SK-MEL-5 (cell line): ENCODE data around the gene SLC6A17. TPM values are rescaled to one million over a fixed set of nuclear protein-coding genes. Genes with fewer than 3 reads are reported as not detected.

Experiments
- DNase-seq: peaks from one replicate; pipeline ENCODE4 v3.0.0-alpha.2; 2016; ENCODE audit warnings: low read depth, low spot score
- in situ Hi-C: cut with HindIII; loops from 2 replicates; pipeline ENCODE4 v1.10.0; 2016; ENCODE audit warnings: low sequenced_read_pairs, high pct_unique_total_duplicates, low pct_unique_long_range_greater_than_20kb
- total RNA-seq: library from RNA; depleted of rRNA; stranded (reverse); fragments of >200 nt; shearing (Covaris generic); gene quantifications from 2 replicates; pipeline ENCODE4 v1.2.3, GENCODE V29; 2014

Gene SLC6A17
- total RNA-seq, 1 experiment from 2014 or later: 5.7 TPM

GRCh38 chr1:110132682-110133081 is 17.6 kb upstream of the SLC6A17 start:
- in situ Hi-C loops: no loop called here
- DNase-seq: no peak

GRCh38 chr1:110133436-110133835 is 16.9 kb upstream of the SLC6A17 start:
- DNase-seq: no peak
- in situ Hi-C loops: no loop called here

DNA sequence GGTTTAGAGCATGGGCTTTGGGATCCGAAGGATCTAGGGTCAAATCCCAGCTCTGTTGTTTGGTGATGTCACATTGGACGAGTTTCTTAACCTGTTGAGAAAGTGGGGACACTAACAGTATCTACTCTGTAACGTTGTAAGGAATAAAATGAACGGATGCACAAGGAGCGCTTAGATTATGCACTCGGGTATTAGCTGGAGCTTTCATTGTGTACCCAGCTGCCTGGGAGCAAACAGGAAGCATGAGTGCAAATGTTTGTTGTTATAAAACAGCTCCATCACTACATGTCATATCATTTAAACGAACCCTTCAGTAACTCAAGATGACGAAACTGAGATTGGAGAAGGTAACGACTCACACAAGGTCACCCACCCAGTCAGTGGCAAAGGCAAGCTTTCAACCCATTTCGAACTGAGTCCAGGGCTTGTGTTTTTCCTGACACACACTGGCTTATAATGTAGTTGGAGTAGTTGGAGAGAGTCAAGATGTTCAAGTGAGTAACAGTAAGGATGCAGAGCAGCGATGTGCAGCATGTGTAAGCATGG is 16.2 kb upstream of the SLC6A17 start:
- in situ Hi-C loops: no loop called here
- no peak for DNase-seq

GRCh38 chr1:110135246-110135645 is 15.0 kb upstream of the SLC6A17 start:
- in situ Hi-C loops: no loop called here

DNA sequence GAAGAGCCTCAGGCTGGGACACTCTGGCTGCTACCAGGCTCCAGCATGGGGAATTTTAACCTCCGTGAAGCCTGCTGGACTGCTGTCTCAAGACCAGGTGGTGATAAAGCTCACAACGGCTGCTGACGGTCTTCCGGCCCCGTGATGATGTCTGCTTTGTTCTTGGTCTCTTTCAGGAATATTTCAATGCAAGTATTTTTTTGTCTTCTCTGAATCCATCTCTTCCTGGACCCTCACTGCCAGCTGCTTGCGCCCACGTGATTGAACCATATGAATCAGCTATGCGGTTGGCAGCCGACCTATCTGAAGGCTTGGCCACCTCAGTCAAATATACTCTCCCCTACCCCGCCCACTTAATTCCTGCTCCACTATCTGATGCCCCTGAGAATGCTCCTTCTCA is 14.6 kb upstream of the SLC6A17 start:
- in situ Hi-C loops: no loop called here
- DNase-seq: no peak

More at GRCh38 chr1:110135246-110135645, 15.0 kb upstream of the SLC6A17 start:
- no peak for DNase-seq

GRCh38 chr1:110136911-110137310 is 13.4 kb upstream of the SLC6A17 start:
- in situ Hi-C loops: no loop called here
- peak; percentile 76 for DNase-seq

- in situ Hi-C loops: no loop called here
- no peak for DNase-seq
Measured at GRCh38 chr1:110138956-110139355, 11.3 kb upstream of the SLC6A17 start.

- in situ Hi-C loops: no loop called here
- no peak for DNase-seq
Measured at GRCh38 chr1:110144366-110144765, 5.9 kb upstream of the SLC6A17 start.

DNA sequence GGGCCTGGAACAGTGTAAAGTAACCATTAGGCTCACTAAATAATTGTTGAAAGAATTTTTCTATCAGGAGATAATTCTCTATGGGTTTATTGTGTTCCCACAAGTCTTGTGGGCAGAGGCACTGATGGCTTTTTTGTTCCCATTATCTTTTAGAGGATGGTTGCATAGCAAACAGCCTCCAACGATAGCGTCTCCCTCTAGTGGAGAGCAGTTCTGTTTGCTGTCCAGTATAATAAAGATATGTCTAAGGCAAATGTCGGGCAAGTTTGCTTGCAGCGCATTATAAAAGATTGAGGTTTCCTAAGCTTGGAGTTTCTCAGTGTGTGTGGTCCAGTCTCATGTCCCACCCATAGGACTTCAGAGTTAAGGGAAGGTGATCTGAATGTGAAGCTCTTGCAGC is 1.3 kb upstream of the SLC6A17 start:
- in situ Hi-C loops: no loop called here

DNA sequence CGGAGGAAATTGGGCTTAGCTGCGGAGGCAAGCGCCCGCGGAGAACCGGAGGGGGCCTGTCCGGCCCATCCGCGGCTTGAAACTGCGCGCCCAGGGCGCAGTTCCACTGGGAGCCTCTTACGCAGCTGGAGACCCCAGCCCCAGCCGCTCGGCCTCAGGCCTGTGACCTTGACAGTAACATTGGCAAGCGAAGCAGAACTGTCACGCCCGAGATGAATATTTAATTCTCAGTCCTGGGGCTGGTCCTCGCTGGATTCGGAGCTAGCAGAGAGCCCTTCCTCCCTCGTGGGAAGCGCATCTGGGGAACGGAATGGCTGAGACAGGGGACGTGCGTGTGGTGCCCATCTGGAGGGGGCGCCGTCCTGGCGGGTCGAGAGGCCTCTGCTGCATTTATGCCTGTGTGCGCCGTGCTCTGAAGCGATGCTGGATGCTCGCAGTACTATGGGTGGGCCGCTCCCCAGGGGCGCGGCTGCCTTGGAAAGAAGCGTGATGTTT is 928 bp downstream of the SLC6A17 start:
- in situ Hi-C loops: no loop called here
- DNase-seq: no peak

More for the DNA sequence above, 1.3 kb upstream of the SLC6A17 start:
- DNase-seq: peak; percentile 64

DNA sequence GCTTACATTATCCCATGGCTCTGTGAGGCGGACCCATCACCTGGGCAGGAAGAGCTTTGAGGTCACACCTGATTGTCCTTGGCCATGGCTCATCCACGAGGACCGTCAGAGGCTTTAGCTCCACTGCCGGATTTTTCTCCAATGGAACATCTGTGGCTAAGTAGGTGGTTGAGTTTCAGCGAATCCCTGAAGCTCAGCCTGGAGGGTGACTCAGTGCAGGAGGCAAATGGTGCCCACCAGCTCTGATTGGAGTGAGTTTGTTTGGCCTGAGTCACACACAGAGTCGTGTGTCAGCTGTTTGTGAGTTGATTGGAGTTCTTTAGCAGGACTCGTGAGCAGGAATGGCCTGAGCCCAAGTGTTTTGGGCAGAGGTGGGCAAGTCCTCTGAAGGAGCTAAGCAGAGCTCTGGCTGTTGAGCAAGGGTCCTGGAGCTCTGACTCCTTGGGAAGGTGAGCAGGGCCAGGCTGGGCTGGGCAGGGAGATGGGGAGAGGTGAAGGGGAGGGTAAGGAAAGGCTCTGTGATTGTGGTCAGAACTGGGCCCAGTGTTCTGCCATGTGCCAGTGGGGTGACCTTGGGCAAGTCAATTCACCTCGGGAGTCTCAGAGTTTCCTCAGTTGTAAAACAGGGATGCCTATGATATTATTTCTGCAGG is 2.0 kb downstream of the SLC6A17 start:
- in situ Hi-C loops: no loop called here
- no peak for DNase-seq

- no peak for DNase-seq
- in situ Hi-C loops: no loop called here
Measured at GRCh38 chr1:110153407-110153950, 3.2 kb downstream of the SLC6A17 start.

DNA sequence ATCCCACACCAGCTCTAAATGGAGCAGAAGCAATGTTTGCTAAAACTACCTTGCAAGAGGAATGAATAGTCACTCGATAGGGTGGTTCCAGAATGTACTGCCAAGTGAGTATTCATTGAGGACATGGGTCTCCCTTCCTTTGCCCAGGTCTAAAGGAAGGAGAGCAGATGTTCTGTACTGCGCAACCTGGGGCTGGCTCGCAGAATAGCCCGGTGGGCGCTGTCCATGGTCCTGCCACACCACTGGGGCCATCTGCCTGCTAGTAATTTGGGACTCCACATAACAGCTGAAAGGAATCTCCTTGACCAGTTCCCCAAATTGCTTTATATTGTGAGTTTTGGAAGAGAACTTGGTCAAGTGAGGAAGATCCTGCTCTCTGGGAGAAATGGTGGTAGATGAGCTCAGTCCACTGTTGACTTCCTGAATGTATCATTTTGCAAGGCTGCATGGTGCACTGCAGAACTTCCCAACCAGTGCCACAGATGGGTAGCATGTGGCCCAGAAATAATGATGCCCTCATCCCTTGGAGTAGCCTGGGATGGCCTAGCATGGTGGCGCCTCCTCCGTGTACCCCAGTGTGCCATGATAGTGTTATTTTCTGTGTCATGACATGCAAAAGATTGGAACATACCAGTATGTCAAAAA is 5.7 kb downstream of the SLC6A17 start:
- DNase-seq: peak; percentile 10
- in situ Hi-C loops: no loop called here

DNA sequence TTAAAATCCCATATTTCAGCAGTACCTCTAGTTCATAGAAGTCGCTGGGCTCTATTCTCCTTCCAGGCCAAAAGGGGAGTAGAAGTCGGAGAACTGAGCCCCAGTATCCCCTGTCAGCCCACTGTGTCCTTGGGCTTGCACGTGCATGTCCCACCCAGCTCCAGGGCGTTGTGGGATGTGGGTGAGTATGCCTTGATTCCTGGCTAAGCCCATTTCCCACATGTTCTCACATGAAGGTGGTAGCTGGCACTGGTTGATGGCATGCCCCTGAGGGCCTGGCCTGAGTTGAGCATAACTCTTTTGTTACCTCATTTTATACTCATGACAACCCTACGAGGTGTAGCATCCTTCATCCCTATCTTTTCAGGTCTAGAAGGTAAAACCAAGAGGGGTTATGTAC is 8.0 kb downstream of the SLC6A17 start:
- in situ Hi-C loops: no loop called here
- no peak for DNase-seq

DNA sequence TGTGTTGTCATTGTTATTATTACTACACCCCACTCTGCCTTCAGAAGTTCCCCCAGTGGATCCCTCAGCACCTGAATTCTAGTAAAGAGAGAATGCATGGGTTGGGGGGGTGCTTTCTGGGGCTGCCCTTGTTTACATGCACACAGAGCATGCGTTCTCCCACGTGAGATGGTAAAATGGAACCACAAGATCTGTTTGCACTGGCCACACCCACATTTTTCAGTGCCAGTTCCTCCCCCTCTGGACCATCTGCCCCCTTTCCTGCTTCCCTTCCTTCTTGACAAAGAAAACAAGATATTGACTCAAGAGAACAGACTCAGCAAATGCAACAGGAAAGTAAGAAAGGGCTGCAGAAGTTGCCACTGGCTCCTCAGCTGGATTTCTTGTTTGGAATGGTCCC is 8.9 kb downstream of the SLC6A17 start:
- in situ Hi-C loops: no loop called here
- DNase-seq: no peak

GRCh38 chr1:110160538-110161100 is 10.3 kb downstream of the SLC6A17 start:
- in situ Hi-C loops: no loop called here
- no peak for DNase-seq

GRCh38 chr1:110161165-110161564 is 10.9 kb downstream of the SLC6A17 start:
- in situ Hi-C loops: no loop called here

GRCh38 chr1:110161849-110162248 is 11.6 kb downstream of the SLC6A17 start:
- DNase-seq: no peak
- in situ Hi-C loops: no loop called here

More at GRCh38 chr1:110161165-110161564, 10.9 kb downstream of the SLC6A17 start:
- no peak for DNase-seq
